Measurements from ENCODE around the gene SEPTIN6. TPM values are rescaled to one million over a fixed set of nuclear protein-coding genes. Genes with fewer than 3 reads are reported as not detected.
"Not testable (repeated sequence)": the region's sequence is repeated elsewhere in the genome, so short reads cannot be mapped to it uniquely, and the experiment has no call there.

Gene SEPTIN6
- total RNA-seq, 1 donor from 2014 or later, result 16.1 TPM

- peak; percentile 20 to 36 for DNase-seq (ENCODE audit: low read depth in 2 of 2)
These were observed 553 bp downstream of the SEPTIN6 start for GRCh38 chrX:119692191-119693039.

- peak in 1 of 2 donors; percentile 43 for DNase-seq (ENCODE audit: low read depth in 2 of 2)
These were observed 1.8 kb downstream of the SEPTIN6 start for GRCh38 chrX:119690921-119691716.

GRCh38 chrX:119688911-119689321 is 4.1 kb downstream of the SEPTIN6 start:
- no peak for DNase-seq (ENCODE audit: low read depth in 2 of 2)

GRCh38 chrX:119687661-119688413 is 5.1 kb downstream of the SEPTIN6 start:
- DNase-seq (ENCODE audit: low read depth in 2 of 2), result peak in 1 of 2 donors; percentile 51

- peak; percentile 36 to 56 for DNase-seq (ENCODE audit: low read depth in 2 of 2)
These were observed 6.8 kb downstream of the SEPTIN6 start for GRCh38 chrX:119686087-119686691.

- DNase-seq (ENCODE audit: low read depth in 2 of 2), result peak; percentile 58 to 94
These were observed 7.5 kb downstream of the SEPTIN6 start for GRCh38 chrX:119685225-119686066.

- no peak for DNase-seq (ENCODE audit: low read depth in 2 of 2)
These were observed 8.1 kb downstream of the SEPTIN6 start for GRCh38 chrX:119684916-119685224.

GRCh38 chrX:119684312-119684711 is 8.7 kb downstream of the SEPTIN6 start:
- not testable (repeated sequence) for DNase-seq (ENCODE audit: low read depth in 2 of 2)

- DNase-seq (ENCODE audit: low read depth in 2 of 2), result no peak
These were observed 10.7 kb downstream of the SEPTIN6 start for GRCh38 chrX:119682019-119682989.

GRCh38 chrX:119677654-119677981 is 15.3 kb downstream of the SEPTIN6 start:
- DNase-seq (ENCODE audit: low read depth in 2 of 2), result no peak

- no peak for DNase-seq (ENCODE audit: low read depth in 2 of 2)
These were observed 15.9 kb downstream of the SEPTIN6 start for GRCh38 chrX:119676949-119677653.

- no peak for DNase-seq (ENCODE audit: low read depth in 2 of 2)
These were observed 19.6 kb downstream of the SEPTIN6 start for GRCh38 chrX:119673336-119673735.

- DNase-seq (ENCODE audit: low read depth in 2 of 2), result peak; percentile 17 to 60
These were observed 20.5 kb downstream of the SEPTIN6 start for GRCh38 chrX:119672426-119672825.

- peak; percentile 72 to 93 for DNase-seq (ENCODE audit: low read depth in 2 of 2)
These were observed 23.4 kb downstream of the SEPTIN6 start for GRCh38 chrX:119669424-119670037.

- DNase-seq (ENCODE audit: low read depth in 2 of 2), result peak in 1 of 2 donors; percentile 59
These were observed 25.7 kb downstream of the SEPTIN6 start for GRCh38 chrX:119667111-119667878.

- DNase-seq (ENCODE audit: low read depth in 2 of 2), result not testable (repeated sequence)
These were observed 28.1 kb downstream of the SEPTIN6 start for GRCh38 chrX:119664877-119665276.

GRCh38 chrX:119661486-119661885 is 31.5 kb downstream of the SEPTIN6 start:
- DNase-seq (ENCODE audit: low read depth in 2 of 2), result no peak

- no peak for DNase-seq (ENCODE audit: low read depth in 2 of 2)
These were observed 33.4 kb downstream of the SEPTIN6 start for GRCh38 chrX:119659522-119659921.

All from lung microvascular endothelial cell (primary cell).